ENCODE measurements around the gene CELF2. TPM values are rescaled to one million over a fixed set of nuclear protein-coding genes. Genes with fewer than 3 reads are reported as not detected.

CELF2 gene
- total RNA-seq, 1 donor from 2014 or later: 31.6 TPM

DNA sequence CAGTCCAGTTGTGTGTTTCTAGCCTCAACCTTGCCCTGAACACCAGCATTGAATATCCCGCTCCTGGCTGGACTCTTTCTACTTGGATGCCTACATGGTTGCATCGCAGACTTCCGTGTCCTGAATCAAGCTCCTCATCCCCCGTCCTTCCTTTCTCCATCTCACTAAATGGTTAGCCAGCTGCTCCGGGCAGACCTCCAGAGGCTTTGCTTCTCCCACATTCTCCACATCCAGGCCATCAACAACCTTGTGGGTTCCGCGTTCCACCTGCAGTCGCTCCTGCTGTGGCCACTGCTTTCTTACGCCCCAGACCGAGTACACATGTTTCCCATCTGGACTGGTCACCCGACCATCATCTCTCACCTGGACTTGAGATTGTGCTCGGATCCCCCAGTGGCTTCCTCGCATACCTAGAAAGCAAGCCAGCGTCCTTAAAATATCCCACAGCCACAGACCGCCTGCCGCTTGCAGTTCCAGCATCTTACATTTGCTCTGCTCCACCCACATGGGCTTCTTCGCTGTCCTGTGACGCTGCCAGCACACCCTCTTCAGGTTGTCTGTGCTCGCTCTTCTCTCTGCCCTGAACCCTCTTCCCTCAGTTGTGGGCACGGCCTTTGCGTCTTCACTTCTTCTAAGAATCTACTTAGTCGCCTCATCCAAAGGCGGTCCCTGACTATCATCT lies 25.9 kb downstream of the CELF2 start:
- Mint-ChIP-seq H3K27ac (no peak overlapping the region), H3K27me3 (ENCODE audit: insufficient read depth, low read depth) (no peaks in the 10 kb centered on the region)

DNA sequence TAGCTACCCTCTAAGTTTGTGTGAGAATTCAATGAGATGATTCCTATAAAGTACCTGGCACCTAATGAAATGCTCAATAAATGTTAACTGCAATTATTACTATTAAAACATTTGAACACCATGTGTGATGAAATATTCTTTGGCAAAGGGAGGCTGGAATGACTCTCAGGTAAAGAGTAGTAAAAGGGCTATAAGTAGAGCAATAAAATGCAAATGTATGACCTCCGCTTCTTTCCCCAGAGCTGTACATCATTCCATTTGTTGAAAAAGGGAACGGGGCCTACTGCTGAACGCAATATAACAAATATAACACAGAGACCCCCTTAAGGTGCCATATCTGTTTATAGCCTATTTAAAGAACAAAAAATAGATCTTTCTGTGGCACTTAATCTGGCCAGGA lies 27.8 kb downstream of the CELF2 start:
- H3K4me3 Mint-ChIP-seq: no peak overlapping the region
- TF ChIP-seq EZH2 (IDR thresholded peaks at IDR 0.05) (no peak), CTCF (IDR thresholded peaks at IDR 0.05) (no peak), EZH2phosphoT487 (IDR thresholded peaks at IDR 0.05) (no peak)
- Histone ChIP-seq H2AFZ (replicated peaks) (no peak overlapping the region), H3F3A (ENCODE audit: low read depth) (peaks cover 10% of the 10 kb centered on the region), H3K9ac (no peak overlapping the region), H3K36me3 (no peaks in the 10 kb centered on the region), H3K4me2 (no peak overlapping the region), H3K79me2 (ENCODE audit: low read depth) (peaks cover 19% of the 10 kb centered on the region), H3K4me3 (no peak overlapping the region), H3K27ac (no peak overlapping the region), H3K9me3 (ENCODE audit: low read depth) (no peaks in the 10 kb centered on the region), H3K4me1 (peaks cover 26% of the 10 kb centered on the region), H3K27me3 (no peaks in the 10 kb centered on the region), H4K20me1 (ENCODE audit: low read depth) (no peaks in the 10 kb centered on the region)
- H3K27ac Mint-ChIP-seq: no peak overlapping the region
- H3K36me3 Mint-ChIP-seq: peaks cover 10% of the 10 kb centered on the region
- peaks cover 6% of the 10 kb centered on the region for H3K9me3 Mint-ChIP-seq
- peaks cover 15% of the 10 kb centered on the region for H3K4me1 Mint-ChIP-seq
- peaks cover 2% of the 10 kb centered on the region for H3K27me3 Mint-ChIP-seq (ENCODE audit: insufficient read depth, low read depth)
- DNase-seq (ENCODE audit: low spot score): no peak

More for the DNA sequence above, 25.9 kb downstream of the CELF2 start:
- Histone ChIP-seq H4K20me1 (ENCODE audit: low read depth) (no peaks in the 10 kb centered on the region), H3K4me2 (no peak overlapping the region), H3K9ac (no peak overlapping the region), H3F3A (ENCODE audit: low read depth) (no peaks in the 10 kb centered on the region), H3K4me1 (peaks cover 16% of the 10 kb centered on the region), H3K9me3 (ENCODE audit: low read depth) (no peaks in the 10 kb centered on the region), H3K27me3 (no peaks in the 10 kb centered on the region), H3K79me2 (ENCODE audit: low read depth) (peaks cover 19% of the 10 kb centered on the region), H3K36me3 (no peaks in the 10 kb centered on the region), H3K4me3 (no peak overlapping the region), H3K27ac (no peak overlapping the region), H2AFZ (replicated peaks) (no peak overlapping the region)
- Mint-ChIP-seq H3K36me3 (peaks cover 10% of the 10 kb centered on the region), H3K4me3 (no peak overlapping the region), H3K9me3 (peaks cover 6% of the 10 kb centered on the region), H3K4me1 (peaks cover 4% of the 10 kb centered on the region)
- DNase-seq (ENCODE audit: low spot score): no peak
- no peak for TF ChIP-seq CTCF (IDR thresholded peaks at IDR 0.05)
- TF ChIP-seq EZH2 (IDR thresholded peaks at IDR 0.05): no peak
- TF ChIP-seq EZH2phosphoT487 (IDR thresholded peaks at IDR 0.05): no peak

GRCh38 chr10:11045995-11046775 lies 28.5 kb downstream of the CELF2 start:
- Histone ChIP-seq H3K27ac (no peak overlapping the region), H3K4me3 (no peak overlapping the region), H3K79me2 (ENCODE audit: low read depth) (peaks cover 19% of the 10 kb centered on the region), H3K36me3 (no peaks in the 10 kb centered on the region), H3K9me3 (ENCODE audit: low read depth) (no peaks in the 10 kb centered on the region), H3K27me3 (no peaks in the 10 kb centered on the region), H3K4me2 (no peak overlapping the region), H4K20me1 (ENCODE audit: low read depth) (no peaks in the 10 kb centered on the region), H3F3A (ENCODE audit: low read depth) (peaks cover 13% of the 10 kb centered on the region), H2AFZ (replicated peaks) (no peak overlapping the region), H3K4me1 (peaks cover 33% of the 10 kb centered on the region), H3K9ac (no peak overlapping the region)
- Mint-ChIP-seq H3K36me3 (peaks cover 10% of the 10 kb centered on the region), H3K27me3 (ENCODE audit: insufficient read depth, low read depth) (peaks cover 2% of the 10 kb centered on the region), H3K4me3 (no peak overlapping the region), H3K4me1 (peaks cover 21% of the 10 kb centered on the region), H3K27ac (no peak overlapping the region), H3K9me3 (peaks cover 6% of the 10 kb centered on the region)
- TF ChIP-seq EZH2phosphoT487 (IDR thresholded peaks at IDR 0.05): no peak
- TF ChIP-seq CTCF (IDR thresholded peaks at IDR 0.05): no peak
- TF ChIP-seq EZH2 (IDR thresholded peaks at IDR 0.05): no peak
- no peak for DNase-seq (ENCODE audit: low spot score)
